T follicular helper cell (primary cell): ENCODE results near the gene FXYD6.

ENCODE experiments used
- DNase-seq: peaks from one replicate; pipeline ENCODE4 v3.0.0-alpha.2; 2020; ENCODE audit warnings: low read depth

Gene FXYD6

DNA sequence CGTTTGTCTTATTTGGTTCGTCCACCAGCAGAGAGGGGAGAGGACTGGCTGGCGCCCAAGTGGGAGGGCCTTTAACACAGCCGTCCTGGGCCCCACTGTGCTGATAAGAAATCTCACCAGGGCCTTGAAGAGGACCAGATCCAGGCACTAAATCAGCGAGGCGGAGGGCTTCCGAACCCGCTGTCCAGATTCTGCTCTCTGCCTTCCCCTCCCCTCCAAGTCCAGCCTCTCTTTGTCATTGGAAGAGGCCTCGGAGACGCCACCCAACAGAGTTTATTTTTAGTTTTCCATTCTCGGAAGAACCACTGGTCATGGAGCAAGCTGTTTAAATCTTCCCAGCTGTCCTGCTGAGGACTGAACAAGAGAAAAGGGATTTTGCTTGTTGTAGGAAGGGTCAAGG lies 9.3 kb upstream of the FXYD6 start:
- no peak for DNase-seq

DNA sequence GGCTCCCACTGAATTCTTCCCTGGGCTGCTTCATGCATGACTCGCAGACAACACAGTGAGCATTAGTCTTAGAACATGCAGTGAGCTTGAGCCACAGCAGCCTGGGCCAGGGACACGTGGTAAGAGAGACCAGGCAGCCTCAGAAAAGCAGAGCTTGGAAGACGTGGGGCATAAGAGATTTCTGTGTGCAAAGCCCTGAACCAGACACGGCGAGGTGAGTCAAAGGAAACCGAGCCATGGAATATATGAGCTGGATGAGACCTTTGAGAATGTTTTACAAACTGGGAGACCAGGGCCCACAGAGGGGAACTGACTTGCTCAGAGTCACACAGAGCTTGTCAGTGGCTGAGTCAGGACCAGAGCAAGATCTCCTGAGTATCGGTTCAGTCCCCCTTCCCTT lies 8.5 kb upstream of the FXYD6 start:
- no peak for DNase-seq

DNA sequence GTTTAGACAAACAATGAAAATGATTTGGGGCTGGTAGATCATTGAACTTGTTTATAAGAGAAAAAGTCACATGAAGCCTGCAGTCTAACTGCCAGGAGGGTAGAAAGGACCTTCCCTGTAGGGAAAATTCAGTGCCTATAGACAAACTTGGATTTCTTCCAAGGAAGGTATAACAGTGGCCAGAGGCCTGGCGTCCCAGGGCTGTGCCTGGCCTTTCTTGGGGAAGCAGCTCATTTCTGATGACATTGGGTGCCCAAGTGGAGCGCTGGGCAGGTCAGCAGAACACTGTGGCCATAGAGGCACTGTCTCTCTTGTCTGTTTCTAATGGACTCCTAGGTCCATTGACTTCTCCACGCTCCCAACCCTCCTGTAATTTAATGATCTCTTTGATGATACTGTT lies 6.6 kb upstream of the FXYD6 start:
- DNase-seq = no peak

DNA sequence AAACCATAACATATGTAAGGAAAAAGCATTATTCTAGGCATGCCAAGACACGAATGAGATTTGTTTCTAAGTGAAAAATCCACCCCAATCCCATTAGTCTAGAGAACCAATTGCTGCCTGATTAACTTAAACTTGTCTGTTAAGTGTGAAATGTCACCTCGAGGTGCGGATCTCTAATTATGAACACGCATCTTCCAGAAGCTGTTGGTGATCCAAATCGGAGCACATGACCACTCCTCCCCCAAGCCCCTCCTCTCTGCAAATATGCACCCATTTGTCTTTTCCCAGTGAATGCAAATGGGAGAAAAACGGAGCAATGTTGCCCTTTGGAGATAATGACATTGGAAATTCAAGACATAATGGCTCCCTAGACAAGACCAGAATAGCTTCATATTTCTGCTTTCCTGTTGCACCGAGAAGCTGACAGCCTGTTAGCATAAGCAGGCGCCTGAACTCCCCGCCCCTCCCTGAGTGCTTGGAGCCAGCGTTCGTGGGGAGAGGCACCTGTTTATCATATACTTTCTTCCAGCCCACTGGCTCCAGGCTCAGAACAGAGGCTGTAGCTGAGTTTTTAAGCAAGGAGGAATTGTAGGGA lies 6.0 kb upstream of the FXYD6 start:
- no peak for DNase-seq

DNA sequence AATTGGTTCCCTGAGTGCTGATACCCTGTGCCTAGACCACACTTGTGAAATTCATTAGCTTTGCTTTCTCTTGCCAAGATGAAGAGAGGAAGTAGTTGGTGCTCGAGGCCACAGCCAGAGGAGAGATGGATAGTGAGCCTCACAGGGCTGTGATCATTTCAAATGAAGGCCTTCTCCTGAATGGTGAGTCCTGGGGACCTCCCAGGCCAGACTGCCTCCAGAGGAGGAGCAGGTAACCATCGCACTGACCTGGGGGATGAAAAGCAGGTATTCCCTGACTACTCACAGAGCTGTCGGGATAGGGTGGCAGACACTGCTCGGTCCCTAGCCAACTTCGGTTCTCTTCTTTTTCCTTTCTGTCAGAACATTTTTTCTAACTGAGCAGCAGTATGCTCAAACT lies 4.8 kb upstream of the FXYD6 start:
- DNase-seq = no peak

DNA sequence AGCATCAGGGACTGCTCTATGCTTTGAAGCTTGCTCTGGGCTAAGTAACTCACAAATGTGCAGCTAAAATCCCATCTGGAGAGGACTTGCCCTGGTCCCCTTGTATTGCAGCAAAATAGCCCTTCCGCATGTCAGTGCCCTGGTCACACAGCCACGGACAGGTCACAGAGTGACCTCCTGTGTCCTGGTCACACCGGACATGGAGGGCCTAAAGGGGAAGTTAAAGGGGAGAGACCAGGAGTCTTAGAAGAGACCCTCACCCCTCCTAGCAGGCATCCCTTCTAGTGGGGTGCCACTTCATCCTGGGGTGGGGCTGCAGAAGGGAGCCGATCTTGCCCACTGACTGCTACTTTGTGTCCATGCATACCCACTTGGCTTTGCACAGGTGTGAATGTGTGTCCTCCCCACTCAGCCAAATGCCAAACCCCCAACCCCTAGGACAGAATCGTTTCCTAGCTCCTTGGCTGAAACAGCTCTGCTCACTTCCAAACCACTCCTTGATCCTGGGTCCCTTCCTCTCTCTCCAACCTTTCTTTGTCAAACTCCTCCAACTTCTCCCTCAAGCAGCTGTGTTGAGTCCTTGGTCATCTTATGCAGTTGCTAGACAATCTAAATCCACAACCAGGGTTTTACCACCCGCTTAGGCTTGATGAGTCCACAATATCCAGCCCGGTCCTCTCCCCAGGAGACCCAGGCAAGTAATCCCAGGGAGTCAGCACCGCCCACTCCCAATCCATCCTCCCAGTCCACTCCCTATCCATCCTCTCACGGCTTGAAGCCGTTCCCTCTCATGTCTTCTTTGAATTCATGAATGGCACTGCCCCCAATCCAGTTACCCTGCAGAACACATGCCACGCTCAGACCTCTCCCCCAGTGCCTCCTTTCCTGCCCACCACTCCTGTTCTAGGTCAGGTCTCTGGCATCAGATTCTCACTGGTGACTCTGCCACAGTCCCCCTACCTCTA lies 3.3 kb upstream of the FXYD6 start:
- no peak for DNase-seq

DNA sequence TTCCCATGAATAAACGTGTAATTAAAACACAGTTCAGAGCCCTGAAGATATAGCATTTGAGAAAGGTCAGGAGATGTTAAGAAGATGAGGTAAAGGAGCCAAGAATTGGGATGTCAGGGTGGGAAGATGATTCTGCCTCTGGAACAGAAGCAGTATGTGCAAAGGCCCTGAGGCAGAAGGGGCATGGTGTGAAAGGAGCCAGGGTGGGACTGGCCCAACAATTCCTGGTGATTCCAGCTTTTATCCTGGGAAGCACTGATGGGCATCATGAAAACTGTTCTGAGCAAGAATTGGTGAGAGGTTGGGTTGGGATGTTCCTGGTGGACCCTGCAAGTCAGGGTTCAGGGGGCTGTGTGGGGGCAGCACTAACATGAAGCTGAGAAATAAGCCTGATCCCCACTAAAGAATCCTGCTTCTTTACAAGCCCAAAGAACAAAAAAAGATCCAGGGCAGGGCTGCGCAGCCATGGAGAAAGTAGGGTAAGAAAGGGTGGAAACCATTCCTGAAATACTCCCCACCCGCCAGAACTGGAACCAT lies 2.5 kb upstream of the FXYD6 start:
- no peak for DNase-seq

DNA sequence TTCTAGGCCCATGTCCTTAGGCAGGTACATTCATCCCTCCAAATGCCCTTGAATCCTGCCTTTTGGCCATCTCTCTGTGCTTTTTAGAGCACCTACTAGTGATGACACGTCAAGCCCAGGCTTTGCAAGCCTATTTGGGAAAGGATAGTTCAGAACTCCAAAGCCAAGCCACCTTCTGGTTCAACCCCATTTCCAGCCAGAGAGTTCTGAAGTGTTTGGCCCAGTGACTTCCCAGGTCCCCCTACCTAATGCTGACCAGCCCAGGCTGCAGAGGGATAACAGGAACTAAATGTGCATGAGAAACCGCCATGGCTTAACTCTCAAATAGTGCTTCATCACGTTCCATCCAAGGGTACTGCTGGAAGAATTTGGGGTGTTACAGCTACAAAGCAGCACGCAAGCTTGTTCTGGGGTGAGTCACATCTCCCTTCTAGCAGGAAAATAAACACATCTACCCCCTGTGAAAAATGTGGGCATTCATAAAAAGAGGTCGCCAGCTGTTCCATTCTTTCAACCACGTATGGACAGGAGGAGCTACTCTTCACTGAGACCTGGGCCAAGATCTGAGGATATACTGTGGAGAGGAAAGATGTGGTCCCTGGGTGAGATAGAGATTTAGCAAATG lies 2.0 kb upstream of the FXYD6 start:
- DNase-seq = no peak

DNA sequence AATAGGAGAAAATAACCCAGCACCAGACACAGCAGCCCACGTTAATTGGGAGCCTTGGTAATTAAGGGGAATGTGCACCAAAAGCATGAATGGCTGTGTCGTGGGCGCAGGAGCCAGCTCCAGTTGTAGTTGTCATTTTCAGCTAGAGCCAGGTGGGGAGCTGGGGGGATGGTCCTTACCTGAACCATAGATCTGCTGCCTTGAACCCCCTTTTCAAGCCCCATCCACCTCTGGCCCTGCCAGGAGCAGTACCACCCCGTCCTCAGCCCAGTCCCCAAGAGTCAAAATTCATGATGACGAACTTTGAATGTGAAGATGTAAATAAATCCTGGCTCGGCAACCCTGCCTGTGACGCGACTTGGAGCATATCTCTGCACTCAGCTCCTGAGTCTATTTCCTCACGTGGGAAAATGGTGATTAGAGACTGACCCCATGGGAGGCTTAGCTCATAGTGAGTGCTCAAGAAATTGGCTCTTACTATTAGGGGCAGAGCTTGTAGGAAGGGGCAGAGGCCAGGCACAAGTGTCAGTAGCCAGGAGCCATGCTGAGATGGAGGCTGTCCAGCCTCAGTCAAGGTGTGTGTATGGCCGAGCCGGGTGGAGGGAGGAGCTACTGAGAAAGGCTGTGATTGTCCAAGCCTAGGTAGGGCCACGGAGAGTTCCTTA lies 794 bp upstream of the FXYD6 start:
- DNase-seq = no peak

DNA sequence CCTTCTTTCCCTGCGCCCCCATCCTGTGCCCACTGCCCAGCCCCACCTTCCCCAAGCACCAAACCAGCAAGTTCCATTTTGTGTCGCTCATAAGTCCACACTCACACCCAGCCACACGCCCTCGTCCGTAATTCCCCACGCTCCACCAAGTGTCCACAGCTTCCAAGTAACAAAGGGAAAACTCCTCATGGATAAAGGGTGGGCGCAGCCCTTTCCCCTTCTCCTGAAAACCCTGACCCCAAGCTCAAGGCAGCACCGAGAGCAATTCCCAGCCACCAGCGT lies 458 bp downstream of the FXYD6 start:
- no peak for DNase-seq

DNA sequence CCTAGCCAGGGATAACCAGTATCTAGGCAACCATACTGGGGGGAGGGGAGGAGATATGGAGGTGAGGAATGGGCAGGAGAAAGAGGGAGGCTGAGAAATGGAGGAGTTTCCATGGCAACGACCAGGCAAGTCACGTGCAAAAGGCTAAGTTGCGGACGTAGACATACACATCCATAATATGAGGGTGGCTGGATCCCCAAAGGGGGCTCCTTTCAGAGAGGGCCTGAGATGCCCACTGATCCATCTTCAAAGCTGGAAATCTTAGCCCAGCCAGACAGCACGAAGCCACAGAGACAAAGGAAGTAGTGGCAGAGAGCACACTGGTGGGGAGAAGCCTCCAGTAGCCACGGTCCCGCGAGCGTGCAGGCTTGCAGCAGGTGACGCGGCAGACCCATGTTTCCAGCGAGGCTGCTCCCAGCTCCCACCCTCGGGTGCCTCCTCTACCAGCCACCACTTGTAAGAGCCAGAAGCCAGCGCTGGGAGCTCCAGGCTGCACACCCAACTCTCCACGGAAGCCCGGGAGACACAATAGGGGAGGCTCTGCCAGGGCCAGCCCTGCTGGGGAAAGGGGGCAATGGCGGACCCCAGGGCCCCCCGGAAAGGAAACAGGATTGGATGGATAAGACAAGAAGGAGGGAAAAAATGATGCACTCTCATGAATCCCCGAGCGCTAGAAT lies 938 bp downstream of the FXYD6 start:
- DNase-seq = no peak

DNA sequence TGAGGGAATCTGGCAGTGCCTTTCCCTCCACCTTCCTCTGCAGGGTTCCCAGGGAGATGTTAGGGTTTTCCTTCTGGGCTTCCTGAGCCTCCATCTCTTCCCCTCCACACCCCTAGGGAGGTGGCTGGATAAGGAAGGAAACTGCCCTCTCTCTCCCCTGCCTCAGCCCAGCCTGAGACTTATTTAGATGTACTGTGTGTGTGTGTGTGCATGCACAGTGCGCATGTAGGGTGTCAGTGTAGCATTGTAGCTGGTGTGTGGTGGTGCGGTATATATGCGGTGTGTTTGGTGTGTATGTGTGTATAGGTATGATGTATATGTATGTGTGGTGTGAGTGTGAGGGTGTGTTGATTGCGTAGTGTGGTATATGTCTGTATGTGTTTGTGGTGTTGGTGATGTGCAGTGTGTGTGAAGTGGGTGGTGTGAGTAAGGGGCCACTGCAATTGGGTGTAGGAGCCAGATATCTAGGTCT lies 1.5 kb downstream of the FXYD6 start:
- DNase-seq = no peak

DNA sequence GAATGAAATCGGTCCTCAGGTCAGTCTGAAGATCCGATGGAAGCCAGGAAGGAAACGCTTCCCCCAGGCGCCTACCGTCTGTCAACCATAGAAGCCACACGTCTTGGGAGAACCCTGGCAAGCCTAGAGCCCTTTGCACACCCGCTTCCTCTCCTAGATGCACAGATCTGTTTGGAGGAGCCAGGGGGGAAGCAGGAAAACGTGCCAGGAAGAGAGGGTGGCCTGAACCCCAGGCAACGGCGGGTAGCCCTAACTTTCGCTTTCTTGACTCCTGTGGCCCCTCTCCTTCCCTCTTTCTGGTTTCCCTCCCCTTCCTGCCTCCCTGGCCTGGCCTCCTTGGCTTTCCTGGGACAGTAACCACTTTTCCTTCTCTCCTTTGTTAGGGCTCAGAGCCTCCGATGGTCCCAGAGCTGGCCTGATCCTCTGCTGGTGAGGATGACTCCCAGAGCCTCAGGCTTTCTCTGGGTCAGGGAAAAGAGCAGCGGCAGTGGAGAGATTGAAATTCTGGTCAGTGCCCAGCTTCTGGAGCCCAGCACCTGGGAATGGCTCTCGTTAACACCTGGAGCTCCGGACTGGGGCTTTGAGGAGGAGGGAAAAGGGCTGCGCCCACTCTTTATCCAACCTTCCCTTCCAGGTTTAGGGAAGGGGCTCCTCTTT lies 2.1 kb downstream of the FXYD6 start:
- no peak for DNase-seq

DNA sequence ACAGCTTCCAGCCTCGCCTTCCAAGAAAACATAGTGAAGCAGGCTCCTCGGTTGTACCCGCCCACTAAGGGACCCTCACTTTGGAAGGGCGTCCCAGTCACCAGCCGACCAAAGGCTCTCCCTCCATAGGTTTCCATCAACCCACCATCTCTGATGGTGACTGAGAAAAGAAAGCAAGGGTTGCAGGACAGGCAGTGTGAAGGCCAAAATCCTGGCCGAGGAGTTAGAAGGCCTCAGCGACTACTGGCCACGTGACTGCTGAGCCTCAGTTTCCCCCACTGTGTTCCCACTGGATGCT lies 2.7 kb downstream of the FXYD6 start:
- DNase-seq = no peak

DNA sequence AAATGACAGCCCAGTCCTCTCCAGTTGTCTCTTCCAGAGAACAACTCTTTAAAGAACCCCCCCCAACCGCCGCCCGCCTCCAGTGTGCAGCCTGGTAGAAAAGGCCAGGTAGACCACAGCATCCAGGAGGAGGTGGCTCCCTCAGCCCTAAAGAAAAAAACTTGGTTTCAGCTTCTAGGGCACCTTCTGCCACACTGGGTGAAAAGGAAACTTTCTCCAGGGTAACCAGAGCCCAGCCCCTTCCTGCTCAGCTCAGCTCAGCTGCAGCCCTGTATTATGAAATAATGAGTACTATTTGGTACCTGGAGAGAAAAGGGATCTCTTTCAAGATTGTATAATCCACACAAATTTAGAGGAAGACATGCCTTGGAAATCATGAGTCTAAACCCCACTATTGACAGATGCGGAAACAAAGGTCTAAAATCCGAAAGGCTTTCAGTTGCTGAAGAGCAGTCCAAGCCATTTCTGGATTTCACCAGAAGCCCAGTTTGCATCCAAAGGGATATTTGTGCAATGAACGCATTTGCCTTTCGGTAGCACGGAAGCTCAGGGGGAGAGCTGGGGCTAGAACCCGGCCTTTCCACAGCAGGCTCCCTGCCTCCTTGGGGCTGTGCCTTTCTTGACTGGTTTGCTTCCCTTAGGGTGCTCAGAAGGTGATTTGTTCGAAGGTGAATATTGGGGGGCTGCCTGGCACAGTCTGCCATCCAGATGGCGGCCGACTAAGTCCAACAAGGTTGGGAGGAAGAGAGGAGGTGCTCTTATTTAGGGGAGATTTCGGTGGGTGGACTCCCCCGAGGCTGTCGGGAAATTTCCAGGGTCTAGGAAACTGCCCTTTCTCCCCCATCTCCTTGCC lies 3.3 kb downstream of the FXYD6 start:
- no peak for DNase-seq

DNA sequence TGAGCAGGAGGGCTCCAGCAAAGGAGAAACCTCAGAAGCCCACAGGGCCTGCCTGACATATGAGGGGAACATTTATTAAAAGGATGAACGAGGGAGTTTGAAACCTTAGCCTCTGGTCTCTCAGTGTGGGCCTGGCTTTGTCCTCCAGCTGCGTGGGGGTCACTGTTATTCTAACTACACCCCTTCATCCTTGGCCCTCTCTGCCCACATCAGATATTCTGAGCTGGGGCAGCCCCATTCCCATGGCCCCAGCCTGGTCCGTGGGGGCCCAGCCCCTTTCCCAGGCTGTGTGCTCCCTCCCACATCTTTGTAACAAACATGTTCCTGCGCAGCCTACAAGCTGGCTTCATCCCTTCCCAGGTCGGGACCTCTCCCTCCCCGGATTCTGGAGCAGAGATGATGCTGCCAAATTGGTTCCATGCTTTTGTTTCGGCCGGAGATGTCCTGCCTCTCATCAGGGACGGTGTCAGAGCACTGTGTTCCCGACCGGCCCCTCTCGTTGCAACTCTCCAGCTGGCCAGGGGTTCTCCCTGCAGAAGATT lies 4.0 kb downstream of the FXYD6 start:
- no peak for DNase-seq

DNA sequence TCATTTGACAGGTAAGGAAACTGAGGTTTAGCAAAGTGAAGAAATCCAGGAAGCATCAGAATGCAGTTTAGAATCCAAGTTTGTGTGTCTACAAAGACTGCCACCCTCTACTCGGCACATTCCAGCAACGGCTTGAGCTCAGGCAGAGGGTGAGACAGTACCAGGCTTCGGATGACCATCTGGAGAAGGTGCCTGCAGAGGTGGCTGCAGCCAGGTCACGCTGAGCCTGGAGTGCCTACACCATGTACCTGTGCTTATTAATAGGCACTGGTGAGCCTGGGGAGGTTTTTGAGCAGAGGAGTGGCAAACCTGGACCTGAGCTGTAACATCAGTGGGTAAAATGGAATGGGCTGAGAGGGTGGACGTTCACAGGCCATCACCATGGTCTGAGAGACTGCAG lies 4.7 kb downstream of the FXYD6 start:
- no peak for DNase-seq

DNA sequence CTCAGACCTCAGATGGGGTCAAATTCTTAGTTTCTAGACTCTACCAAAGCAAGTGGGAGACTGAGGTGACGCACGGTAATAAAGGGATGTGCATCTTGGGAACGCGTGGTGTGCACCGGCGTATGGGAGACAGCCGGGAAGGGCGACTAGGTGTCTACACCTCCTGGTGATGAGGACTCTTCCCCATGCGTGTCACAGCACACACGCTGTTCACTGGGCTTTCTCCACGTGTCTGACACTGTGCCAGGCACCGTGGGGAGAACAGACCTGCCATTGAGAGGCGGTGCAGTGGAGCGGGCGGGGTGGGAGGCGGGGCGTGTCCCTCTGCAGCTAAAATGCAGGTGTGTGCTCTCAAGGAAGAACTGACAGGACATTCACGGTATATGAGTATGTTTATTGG lies 5.3 kb downstream of the FXYD6 start:
- DNase-seq = no peak

DNA sequence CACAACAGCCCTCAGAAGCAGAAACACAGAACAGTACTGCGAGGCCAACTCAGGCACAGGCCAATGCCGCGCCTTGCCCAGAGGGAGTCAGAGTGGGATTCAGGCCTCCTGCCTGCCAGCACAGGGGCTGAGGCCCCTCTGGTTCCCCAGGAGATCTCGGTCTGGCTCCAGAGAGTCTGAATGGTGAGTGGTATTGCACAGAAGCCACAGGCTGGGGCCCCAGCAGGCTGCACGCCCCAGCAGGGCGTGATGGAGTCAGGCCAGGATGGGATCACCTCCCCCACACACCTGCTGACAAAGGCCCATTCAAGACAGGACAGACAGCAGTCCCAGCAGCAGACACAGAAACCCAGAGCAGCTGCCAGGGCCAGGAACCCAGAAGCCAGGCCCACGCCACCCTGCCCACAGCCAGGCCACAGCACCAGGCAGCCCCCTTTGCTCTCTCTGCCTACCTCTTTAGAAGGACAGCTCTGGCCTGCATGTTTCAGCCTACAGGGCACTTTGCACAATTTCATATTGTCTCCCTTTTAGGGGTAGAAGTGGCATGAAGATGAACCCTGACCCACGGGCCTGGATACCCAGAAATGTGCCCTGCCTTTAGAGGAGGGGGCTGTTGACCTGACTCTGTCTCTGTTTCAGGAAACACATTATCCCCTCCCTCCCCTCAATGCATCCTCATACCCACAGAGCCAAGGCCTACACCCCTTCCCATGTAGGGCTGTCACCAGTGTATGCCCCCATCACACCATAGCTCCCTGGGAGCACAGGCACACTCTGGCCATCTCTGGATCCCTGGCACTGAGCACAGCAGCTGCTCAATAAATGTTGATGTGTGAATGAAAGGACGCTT lies 6.1 kb downstream of the FXYD6 start:
- no peak for DNase-seq
